Measurements from ENCODE around the gene CXCL17.
"Not testable (repeated sequence)": the region's sequence is repeated elsewhere in the genome, so short reads cannot be mapped to it uniquely, and the experiment has no call there.

The CXCL17 gene

GRCh38 chr19:42467183-42467760 is 24.5 kb upstream of the CXCL17 start:
- H3K4me2 ChIP-seq: no peak overlapping the region
- no peaks in the 10 kb centered on the region for H3K36me3 ChIP-seq (ENCODE audit: insufficient read depth)
- no peaks in the 10 kb centered on the region for H3K4me1 ChIP-seq (ENCODE audit: low read depth, poor library complexity, severe bottlenecking)
- H4K20me1 ChIP-seq (ENCODE audit: insufficient read depth): no peaks in the 10 kb centered on the region
- TF ChIP-seq, protein P1, sequence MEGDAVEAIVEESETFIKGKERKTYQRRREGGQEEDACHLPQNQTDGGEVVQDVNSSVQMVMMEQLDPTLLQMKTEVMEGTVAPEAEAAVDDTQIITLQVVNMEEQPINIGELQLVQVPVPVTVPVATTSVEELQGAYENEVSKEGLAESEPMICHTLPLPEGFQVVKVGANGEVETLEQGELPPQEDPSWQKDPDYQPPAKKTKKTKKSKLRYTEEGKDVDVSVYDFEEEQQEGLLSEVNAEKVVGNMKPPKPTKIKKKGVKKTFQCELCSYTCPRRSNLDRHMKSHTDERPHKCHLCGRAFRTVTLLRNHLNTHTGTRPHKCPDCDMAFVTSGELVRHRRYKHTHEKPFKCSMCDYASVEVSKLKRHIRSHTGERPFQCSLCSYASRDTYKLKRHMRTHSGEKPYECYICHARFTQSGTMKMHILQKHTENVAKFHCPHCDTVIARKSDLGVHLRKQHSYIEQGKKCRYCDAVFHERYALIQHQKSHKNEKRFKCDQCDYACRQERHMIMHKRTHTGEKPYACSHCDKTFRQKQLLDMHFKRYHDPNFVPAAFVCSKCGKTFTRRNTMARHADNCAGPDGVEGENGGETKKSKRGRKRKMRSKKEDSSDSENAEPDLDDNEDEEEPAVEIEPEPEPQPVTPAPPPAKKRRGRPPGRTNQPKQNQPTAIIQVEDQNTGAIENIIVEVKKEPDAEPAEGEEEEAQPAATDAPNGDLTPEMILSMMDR (conservative IDR thresholded peaks at IDR 0.05; ENCODE audit: low read depth, low read length): no peak
- no peak overlapping the region for H3K27ac ChIP-seq
- no peak overlapping the region for H3K9ac ChIP-seq
- no peak overlapping the region for H3K4me3 ChIP-seq (IDR thresholded peaks at IDR 0.05; ENCODE audit: insufficient read depth, low read depth, low read length)
- H3K79me2 ChIP-seq (ENCODE audit: insufficient read depth, low read depth): no peaks in the 10 kb centered on the region
- H2AFZ ChIP-seq (ENCODE audit: low read depth): no peak overlapping the region
- H3K27me3 ChIP-seq (ENCODE audit: insufficient read depth, low read depth): no peaks in the 10 kb centered on the region

GRCh38 chr19:42466521-42467182 is 23.9 kb upstream of the CXCL17 start:
- H3K4me3 ChIP-seq (IDR thresholded peaks at IDR 0.05; ENCODE audit: insufficient read depth, low read depth, low read length): no peak overlapping the region
- no peaks in the 10 kb centered on the region for H3K36me3 ChIP-seq (ENCODE audit: insufficient read depth)
- H3K27ac ChIP-seq: no peak overlapping the region
- TF ChIP-seq, protein P1 (conservative IDR thresholded peaks at IDR 0.05; ENCODE audit: low read depth, low read length): no peak
- no peak overlapping the region for H3K9ac ChIP-seq
- no peaks in the 10 kb centered on the region for H3K27me3 ChIP-seq (ENCODE audit: insufficient read depth, low read depth)
- no peaks in the 10 kb centered on the region for H3K4me1 ChIP-seq (ENCODE audit: low read depth, poor library complexity, severe bottlenecking)
- H3K79me2 ChIP-seq (ENCODE audit: insufficient read depth, low read depth): no peaks in the 10 kb centered on the region
- H3K4me2 ChIP-seq: no peak overlapping the region
- no peaks in the 10 kb centered on the region for H4K20me1 ChIP-seq (ENCODE audit: insufficient read depth)
- no peak overlapping the region for H2AFZ ChIP-seq (ENCODE audit: low read depth)

GRCh38 chr19:42465827-42466280 is 23.1 kb upstream of the CXCL17 start:
- Histone ChIP-seq H3K9ac (no peak overlapping the region), H3K4me2 (no peak overlapping the region), H3K4me3 (IDR thresholded peaks at IDR 0.05; ENCODE audit: insufficient read depth, low read depth, low read length) (no peak overlapping the region), H2AFZ (ENCODE audit: low read depth) (no peak overlapping the region), H4K20me1 (ENCODE audit: insufficient read depth) (no peaks in the 10 kb centered on the region), H3K36me3 (ENCODE audit: insufficient read depth) (no peaks in the 10 kb centered on the region), H3K79me2 (ENCODE audit: insufficient read depth, low read depth) (no peaks in the 10 kb centered on the region), H3K27ac (no peak overlapping the region), H3K27me3 (ENCODE audit: insufficient read depth, low read depth) (no peaks in the 10 kb centered on the region), H3K4me1 (ENCODE audit: low read depth, poor library complexity, severe bottlenecking) (no peaks in the 10 kb centered on the region)
- TF ChIP-seq, protein P1 (conservative IDR thresholded peaks at IDR 0.05; ENCODE audit: low read depth, low read length): no peak

DNA sequence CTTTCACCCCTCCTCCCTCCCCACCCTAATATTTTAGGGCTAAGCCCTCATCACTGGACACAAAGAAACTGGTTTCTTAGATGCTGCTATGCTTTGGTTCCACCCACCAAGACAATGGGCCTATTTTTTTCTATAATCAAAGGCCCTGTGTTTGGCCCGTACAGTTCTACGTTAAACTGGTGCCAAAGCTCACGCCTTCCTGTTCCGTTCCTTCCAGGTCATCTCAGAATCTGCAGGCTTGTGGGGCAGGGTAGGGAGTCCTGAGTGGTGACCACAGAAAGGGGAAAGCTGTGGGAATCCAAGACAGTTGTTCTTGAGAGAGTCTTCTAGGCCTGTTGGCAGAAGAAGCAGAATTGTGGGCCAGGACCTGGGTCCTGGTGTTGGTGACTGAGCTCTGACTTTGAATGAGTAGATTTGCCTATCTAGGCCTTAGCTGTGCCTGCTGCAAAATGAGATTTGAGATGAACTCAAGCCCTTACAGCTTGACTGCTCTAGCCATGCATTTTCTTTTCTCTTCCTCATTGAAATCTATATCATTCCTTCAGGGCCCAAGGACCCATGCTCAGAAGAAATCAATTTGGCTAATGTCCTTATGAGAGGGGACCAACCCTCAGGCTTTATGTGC is 19.1 kb upstream of the CXCL17 start:
- Histone ChIP-seq H3K36me3 (ENCODE audit: insufficient read depth) (no peaks in the 10 kb centered on the region), H2AFZ (ENCODE audit: low read depth) (no peak overlapping the region), H3K4me3 (IDR thresholded peaks at IDR 0.05; ENCODE audit: insufficient read depth, low read depth, low read length) (no peak overlapping the region), H3K4me1 (ENCODE audit: low read depth, poor library complexity, severe bottlenecking) (no peaks in the 10 kb centered on the region), H3K27me3 (ENCODE audit: insufficient read depth, low read depth) (no peaks in the 10 kb centered on the region), H3K27ac (no peak overlapping the region), H3K4me2 (no peak overlapping the region), H3K79me2 (ENCODE audit: insufficient read depth, low read depth) (no peaks in the 10 kb centered on the region), H3K9ac (no peak overlapping the region), H4K20me1 (ENCODE audit: insufficient read depth) (no peaks in the 10 kb centered on the region)
- TF ChIP-seq, protein P1 (conservative IDR thresholded peaks at IDR 0.05; ENCODE audit: low read depth, low read length): no peak

- H4K20me1 ChIP-seq (ENCODE audit: insufficient read depth); H3K27ac ChIP-seq; H3K36me3 ChIP-seq (ENCODE audit: insufficient read depth); H3K27me3 ChIP-seq (ENCODE audit: insufficient read depth, low read depth); H3K4me2 ChIP-seq; H2AFZ ChIP-seq (ENCODE audit: low read depth); H3K9ac ChIP-seq; H3K4me1 ChIP-seq (ENCODE audit: low read depth, poor library complexity, severe bottlenecking); H3K4me3 ChIP-seq (IDR thresholded peaks at IDR 0.05; ENCODE audit: insufficient read depth, low read depth, low read length); H3K79me2 ChIP-seq (ENCODE audit: insufficient read depth, low read depth): not testable (repeated sequence)
Observed at GRCh38 chr19:42461231-42461630, 18.5 kb upstream of the CXCL17 start.

Measured in KMS-11 (cell line).